Astrocyte (in vitro differentiated cells and primary cell): ENCODE data around the gene PPP2R5D.

Experiments used
- EZH2 ChIP-seq: IDR thresholded peaks from 2 replicates; pipeline ENCODE4 v1.6.1; 2012; ENCODE audit warnings: mild to moderate bottlenecking, low read length, inconsistent platforms; ENCODE audit not compliant: insufficient read depth
- TF ChIP-seq, protein P1 (sequence below): IDR thresholded peaks from 2 replicates; pipeline ENCODE4 v1.5.1; 2011; ENCODE audit warnings: low read depth, mild to moderate bottlenecking, inconsistent platforms, low read length, moderate library complexity; ENCODE audit not compliant: insufficient read depth

DNA sequence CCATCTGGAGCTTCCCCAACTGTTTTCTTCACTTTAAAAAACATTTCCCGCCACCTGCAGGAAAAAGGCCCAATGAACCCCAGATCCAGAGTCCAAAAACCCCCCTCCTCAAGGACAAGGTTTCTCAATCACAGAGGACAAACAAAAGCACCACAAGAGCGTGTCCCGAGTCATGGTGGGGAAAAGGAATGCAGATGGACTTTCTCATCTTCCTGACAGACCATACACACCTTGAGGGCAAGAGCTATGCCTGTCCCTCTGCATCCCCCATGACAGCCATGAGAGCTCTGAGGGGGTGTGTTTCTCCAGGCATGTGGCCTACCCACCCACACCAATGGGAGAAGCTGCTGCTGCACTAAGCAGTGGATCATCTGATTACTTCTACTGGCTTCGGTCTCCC lies 14.4 kb upstream of the PPP2R5D start:
- TF ChIP-seq, protein P1, sequence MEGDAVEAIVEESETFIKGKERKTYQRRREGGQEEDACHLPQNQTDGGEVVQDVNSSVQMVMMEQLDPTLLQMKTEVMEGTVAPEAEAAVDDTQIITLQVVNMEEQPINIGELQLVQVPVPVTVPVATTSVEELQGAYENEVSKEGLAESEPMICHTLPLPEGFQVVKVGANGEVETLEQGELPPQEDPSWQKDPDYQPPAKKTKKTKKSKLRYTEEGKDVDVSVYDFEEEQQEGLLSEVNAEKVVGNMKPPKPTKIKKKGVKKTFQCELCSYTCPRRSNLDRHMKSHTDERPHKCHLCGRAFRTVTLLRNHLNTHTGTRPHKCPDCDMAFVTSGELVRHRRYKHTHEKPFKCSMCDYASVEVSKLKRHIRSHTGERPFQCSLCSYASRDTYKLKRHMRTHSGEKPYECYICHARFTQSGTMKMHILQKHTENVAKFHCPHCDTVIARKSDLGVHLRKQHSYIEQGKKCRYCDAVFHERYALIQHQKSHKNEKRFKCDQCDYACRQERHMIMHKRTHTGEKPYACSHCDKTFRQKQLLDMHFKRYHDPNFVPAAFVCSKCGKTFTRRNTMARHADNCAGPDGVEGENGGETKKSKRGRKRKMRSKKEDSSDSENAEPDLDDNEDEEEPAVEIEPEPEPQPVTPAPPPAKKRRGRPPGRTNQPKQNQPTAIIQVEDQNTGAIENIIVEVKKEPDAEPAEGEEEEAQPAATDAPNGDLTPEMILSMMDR: no peak
- no peak for TF ChIP-seq EZH2
